NCI-H524 treated with DMSO at 0.1 percent for 48 hours (cell line): ENCODE results near the gene VCAN.

Source experiments
- DNase-seq: peaks from one replicate; lab custom pipeline; 2025; lab: John Stamatoyannopoulos, UW

Gene VCAN

GRCh38 chr5:83467371-83468035 lies 4.0 kb upstream of the VCAN start:
- no peak for DNase-seq

DNA sequence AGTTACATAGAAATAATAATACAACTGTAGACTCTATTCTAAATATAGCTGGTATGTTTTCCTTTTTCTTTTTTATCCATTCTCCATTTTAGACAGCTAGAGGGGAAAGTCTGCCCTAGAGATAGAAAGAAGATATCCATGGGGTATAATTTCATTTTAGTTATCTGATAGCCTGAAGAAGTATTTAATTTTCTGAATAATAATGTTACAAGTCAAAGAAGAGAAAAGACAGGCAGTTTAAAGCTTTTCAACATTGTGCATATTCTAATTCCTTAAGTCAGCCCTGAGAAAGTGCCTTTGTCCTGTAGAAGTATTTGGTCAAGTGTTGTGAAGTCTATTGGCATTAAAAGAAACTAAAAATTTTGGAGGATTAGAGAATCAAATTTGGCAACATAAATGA lies 2.5 kb upstream of the VCAN start:
- no peak for DNase-seq

DNA sequence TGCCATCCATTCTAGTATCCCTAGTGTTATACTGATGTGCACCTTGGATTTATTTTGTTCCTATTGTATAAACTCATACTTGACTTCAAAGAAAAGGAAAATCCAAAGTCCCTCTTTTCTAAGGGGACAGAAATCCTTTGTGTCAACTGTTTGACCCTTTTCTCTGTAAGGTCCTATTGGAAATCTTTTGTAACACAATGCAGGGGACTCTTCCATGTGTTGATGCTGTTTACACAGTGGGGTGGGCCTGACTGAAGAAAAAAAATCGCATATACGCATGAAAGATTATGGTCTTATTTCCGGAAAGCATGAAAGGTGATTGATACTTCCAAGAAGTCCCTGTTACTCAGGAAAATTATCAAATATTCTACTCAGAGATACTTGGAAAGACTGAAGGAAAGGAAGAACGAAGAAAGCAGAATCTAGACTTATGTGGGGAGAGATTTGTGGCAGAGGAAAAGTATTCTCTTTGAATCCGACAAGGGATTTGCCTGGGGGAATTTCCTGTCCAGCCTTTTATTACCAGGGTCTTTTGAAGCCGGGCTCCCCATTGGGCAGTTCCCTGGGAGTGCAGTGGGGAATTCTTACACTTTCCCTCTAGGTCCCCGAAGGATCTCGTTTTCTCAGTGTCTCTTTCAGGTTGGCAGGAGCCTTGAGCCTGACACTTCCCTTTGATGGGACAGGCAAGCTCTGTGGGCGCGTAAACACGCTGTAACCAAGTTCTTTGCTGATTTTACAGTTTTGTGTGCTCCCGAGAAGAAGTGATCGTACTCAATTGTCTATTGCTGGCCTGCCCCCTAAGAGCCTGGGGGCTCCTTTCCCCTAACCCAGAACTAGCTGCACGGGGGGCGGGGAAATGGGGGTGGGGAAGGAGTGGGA lies 779 bp upstream of the VCAN start:
- no peak for DNase-seq

- DNase-seq = no peak
These were observed 616 bp downstream of the VCAN start for GRCh38 chr5:83472213-83472507.

DNA sequence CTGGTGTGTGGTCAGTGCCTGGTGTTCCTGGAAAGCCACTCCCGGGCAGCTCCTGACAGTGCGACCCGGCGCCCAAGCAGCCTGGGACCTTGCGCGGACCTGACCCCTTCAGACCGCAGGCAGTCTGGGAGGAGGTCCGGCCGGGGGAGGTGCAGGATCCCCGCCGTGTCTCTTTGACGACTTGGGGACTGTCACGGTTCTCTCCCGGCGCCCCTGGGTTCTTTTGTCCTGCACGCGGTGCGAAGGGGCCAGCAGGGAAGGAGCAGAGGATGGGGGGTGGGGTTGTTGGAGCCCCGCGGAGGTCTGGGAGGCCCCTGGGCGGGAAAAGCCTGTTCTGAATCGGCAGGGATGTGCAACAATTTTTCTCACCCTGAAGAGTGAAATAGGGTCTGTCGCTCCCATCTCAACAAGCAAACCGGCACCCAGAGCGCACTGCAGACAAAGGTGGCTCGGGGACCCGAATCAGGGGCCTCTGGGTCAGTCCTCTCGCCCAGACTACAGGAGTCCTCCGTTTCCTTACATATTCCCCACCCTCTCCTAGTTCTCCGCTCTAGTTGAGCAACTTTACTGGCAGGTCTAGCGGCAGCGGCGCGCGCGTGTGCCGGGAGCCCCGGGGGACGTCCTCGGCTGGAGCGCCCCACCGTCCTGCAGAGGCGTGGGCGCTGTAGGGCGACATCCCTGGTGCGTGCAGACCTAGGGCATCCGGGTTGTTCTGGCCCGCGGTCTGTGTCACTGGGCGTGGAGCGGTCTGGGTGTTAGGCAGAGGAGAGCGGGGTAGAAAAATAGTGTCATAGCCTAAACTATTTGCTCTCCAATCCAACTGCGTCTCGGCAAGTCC lies 1.2 kb downstream of the VCAN start:
- no peak for DNase-seq

DNA sequence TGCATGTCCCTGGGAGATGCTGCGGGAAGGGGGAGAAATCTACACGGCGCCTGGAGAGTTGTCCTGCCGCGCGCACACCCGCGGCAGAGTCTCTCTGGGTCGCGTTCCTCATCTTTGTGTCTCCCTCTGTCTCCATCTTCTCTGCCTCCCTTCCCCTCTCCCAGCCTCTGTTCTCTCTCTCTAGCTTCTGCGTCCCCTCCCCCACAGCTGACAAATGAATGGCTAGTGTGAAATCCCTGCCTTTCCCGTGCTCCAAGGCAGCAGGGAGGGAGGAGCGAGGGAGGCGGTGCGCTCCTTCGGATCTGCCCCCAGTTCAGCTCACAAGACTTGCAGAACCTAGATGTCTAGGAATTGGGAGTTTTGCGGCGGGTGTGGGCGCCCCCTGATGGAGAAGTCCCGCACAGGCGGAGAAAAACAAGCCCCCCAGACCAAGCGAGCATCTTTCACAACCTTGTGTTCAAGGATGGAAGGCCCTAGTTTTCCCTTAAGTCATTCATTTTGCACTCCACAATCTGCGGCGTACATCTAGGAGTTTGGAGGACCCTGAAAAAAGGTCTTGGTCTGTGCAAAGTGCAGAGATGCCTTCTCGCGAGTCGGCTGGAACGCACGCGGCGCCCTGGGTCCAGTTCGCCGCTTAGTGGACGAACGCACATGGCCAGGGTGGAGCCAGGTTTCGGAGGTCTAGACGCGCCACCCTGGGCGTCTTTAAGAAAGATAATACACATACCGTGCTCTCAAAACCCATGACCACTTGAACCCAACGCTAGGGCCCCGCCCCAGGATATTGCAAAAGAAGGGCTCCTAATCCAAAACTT lies 2.0 kb downstream of the VCAN start:
- DNase-seq = peak; percentile 86

GRCh38 chr5:83474161-83474796 lies 2.7 kb downstream of the VCAN start:
- DNase-seq = peak; percentile 61

GRCh38 chr5:83474991-83475390 lies 3.4 kb downstream of the VCAN start:
- DNase-seq = no peak

GRCh38 chr5:83475391-83475863 lies 3.9 kb downstream of the VCAN start:
- DNase-seq = no peak

DNA sequence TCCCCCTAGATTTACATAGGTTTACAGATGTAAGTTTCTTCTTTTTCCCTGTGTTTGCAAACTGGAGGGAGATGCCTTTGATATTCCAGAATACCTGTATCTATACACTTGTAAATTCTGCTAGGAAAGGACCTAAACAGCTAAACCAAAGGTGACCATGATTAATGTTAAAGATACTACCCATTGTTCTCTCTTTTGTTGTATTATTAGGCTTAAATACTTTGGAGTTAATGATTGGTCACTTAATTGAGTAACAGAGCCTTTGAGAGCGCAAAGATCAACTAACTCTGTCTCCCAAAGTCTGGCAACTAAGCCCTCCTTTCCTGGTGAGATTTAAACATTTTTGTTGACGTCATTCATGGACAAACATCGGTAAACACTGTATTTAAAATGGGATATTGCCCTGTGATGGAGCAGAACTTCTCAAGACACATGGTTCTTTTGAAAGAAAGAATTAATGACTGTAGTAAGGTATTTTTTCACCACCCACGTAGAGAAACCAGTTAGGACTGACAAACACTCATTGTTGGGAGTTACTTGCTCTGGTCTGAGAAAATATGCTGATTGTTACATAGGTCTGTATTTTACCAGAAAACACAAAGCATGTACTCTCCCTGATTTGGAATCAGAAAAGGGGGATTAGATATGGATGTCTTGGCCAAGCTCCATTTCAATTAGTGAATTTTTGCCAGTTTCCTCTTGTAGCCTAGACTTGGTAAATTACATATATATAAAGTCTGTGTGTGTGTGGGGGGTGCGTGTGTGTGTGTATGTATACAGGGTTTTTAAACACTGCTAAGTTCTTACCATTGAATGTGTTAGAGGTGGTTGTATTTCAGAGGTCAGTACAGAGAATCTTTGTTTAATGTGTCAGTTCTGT lies 4.6 kb downstream of the VCAN start:
- DNase-seq = no peak

DNA sequence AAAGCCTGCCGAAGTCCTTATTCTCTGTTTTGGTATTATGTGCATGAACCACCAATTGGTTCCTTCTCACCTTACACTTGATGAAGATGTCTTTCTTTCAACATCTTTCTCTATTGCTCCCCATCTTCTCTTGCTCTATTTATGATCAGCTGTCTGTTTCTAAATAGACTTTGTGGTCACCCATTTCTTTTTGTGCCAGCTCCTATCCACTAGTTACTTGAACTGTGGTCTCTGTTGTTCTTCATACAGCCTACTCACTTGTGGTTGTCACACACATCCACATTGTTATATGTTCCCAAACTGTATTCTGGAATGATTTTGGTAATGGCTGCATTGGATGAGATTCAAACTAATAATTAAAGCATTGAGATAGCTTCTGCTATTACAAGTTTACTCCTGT lies 11.4 kb downstream of the VCAN start:
- no peak for DNase-seq

DNA sequence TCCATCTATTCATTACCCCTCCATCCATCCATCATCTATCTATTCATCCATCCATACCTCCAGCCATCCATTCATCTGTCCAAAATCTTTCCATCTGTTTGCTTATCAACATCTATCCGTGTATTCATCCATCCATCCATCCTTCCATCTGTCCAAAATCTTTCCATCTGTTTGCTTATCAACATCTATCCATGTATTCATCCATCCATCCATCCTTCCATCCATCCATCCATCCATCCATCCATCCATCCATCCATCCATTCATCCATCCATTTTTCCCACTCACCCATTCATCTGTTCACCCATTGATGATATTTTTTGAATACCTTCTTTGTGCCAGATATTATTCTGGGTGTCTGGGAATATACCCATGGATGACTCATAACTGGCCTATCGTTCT lies 12.8 kb downstream of the VCAN start:
- DNase-seq = no peak

GRCh38 chr5:83485842-83486241 lies 14.3 kb downstream of the VCAN start:
- DNase-seq = no peak

DNA sequence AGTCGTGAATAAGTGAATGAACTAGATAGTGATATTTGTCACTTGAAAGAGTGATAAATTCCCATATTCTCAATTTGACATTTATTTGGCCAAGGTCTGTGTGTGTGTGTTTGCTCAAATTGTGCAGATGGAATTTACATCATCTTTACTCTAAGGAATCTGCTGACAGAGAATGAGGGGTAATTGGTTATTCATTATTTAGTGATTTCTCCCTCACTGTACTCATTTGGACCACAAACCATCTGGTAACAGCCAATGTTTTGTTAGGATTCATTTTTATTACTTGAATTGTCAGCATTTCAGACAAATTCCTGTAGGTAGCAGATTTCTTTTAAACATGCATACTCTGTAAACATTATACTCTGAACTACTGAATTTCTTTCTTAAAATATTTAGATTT lies 15.6 kb downstream of the VCAN start:
- DNase-seq = no peak

- DNase-seq = no peak
These were observed 16.7 kb downstream of the VCAN start for GRCh38 chr5:83488271-83488670.

GRCh38 chr5:83488821-83489220 lies 17.3 kb downstream of the VCAN start:
- no peak for DNase-seq

DNA sequence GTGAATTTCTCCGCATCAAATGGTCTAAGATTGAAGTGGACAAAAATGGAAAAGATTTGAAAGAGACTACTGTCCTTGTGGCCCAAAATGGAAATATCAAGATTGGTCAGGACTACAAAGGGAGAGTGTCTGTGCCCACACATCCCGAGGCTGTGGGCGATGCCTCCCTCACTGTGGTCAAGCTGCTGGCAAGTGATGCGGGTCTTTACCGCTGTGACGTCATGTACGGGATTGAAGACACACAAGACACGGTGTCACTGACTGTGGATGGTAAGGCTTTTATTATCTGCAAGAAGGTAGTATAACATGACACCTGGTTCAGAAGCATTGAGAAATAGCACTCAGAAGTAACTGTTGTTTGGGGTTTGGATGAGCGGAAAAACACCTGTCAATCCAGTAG lies 18.7 kb downstream of the VCAN start:
- no peak for DNase-seq

GRCh38 chr5:83492331-83492730 lies 20.8 kb downstream of the VCAN start:
- DNase-seq = no peak

- DNase-seq = no peak
These were observed 22.1 kb downstream of the VCAN start for GRCh38 chr5:83493644-83494043.

GRCh38 chr5:83494087-83494620 lies 22.6 kb downstream of the VCAN start:
- DNase-seq = no peak
